Measurements from ENCODE around the gene CNEP1R1.

The CNEP1R1 gene

GRCh38 chr16:49986351-49987124 lies 38.5 kb upstream of the CNEP1R1 start:
- H3K9ac ChIP-seq = no peak overlapping the region
- H3K36me3 ChIP-seq (ENCODE audit: insufficient read depth) = no peaks in the 10 kb centered on the region
- no peak overlapping the region for H3K4me2 ChIP-seq
- H3K27me3 ChIP-seq (ENCODE audit: insufficient read depth, low read depth) = no peaks in the 10 kb centered on the region
- no peak overlapping the region for H3K4me3 ChIP-seq (IDR thresholded peaks at IDR 0.05; ENCODE audit: insufficient read depth, low read depth, low read length)
- no peak overlapping the region for H2AFZ ChIP-seq (ENCODE audit: low read depth)
- H3K4me1 ChIP-seq (ENCODE audit: low read depth, poor library complexity, severe bottlenecking) = peaks cover 57% of the 10 kb centered on the region
- no peaks in the 10 kb centered on the region for H3K79me2 ChIP-seq (ENCODE audit: insufficient read depth, low read depth)
- H3K27ac ChIP-seq = no peak overlapping the region
- TF ChIP-seq, protein P1, sequence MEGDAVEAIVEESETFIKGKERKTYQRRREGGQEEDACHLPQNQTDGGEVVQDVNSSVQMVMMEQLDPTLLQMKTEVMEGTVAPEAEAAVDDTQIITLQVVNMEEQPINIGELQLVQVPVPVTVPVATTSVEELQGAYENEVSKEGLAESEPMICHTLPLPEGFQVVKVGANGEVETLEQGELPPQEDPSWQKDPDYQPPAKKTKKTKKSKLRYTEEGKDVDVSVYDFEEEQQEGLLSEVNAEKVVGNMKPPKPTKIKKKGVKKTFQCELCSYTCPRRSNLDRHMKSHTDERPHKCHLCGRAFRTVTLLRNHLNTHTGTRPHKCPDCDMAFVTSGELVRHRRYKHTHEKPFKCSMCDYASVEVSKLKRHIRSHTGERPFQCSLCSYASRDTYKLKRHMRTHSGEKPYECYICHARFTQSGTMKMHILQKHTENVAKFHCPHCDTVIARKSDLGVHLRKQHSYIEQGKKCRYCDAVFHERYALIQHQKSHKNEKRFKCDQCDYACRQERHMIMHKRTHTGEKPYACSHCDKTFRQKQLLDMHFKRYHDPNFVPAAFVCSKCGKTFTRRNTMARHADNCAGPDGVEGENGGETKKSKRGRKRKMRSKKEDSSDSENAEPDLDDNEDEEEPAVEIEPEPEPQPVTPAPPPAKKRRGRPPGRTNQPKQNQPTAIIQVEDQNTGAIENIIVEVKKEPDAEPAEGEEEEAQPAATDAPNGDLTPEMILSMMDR (conservative IDR thresholded peaks at IDR 0.05; ENCODE audit: low read depth, low read length) = no peak
- H4K20me1 ChIP-seq (ENCODE audit: insufficient read depth) = no peaks in the 10 kb centered on the region

DNA sequence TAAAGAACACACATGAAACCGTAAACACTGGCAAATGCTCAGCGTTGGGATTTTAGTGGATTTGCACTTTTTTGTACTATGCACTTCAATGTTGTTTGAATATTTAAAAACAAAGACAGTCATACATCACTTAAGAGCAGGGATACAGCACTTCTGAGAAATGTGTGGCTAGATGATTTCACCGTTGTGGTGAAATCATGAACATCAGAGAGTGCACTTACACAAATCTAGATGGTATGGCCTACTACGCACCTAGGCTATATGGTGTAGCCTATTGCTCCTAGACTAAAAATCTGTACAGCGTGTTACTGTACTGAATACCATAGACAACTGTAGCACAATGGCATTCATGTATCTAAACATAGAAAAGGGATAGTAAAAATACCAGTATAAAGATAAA lies 37.6 kb upstream of the CNEP1R1 start:
- H4K20me1 ChIP-seq (ENCODE audit: insufficient read depth) = no peaks in the 10 kb centered on the region
- H3K4me2 ChIP-seq = no peak overlapping the region
- peaks cover 64% of the 10 kb centered on the region for H3K4me1 ChIP-seq (ENCODE audit: low read depth, poor library complexity, severe bottlenecking)
- H3K27ac ChIP-seq = no peak overlapping the region
- TF ChIP-seq, protein P1 (conservative IDR thresholded peaks at IDR 0.05; ENCODE audit: low read depth, low read length) = no peak
- H3K36me3 ChIP-seq (ENCODE audit: insufficient read depth) = no peaks in the 10 kb centered on the region
- no peak overlapping the region for H2AFZ ChIP-seq (ENCODE audit: low read depth)
- no peaks in the 10 kb centered on the region for H3K27me3 ChIP-seq (ENCODE audit: insufficient read depth, low read depth)
- no peak overlapping the region for H3K9ac ChIP-seq
- H3K4me3 ChIP-seq (IDR thresholded peaks at IDR 0.05; ENCODE audit: insufficient read depth, low read depth, low read length) = no peak overlapping the region
- no peaks in the 10 kb centered on the region for H3K79me2 ChIP-seq (ENCODE audit: insufficient read depth, low read depth)

GRCh38 chr16:49992825-49993224 lies 32.2 kb upstream of the CNEP1R1 start:
- Histone ChIP-seq H3K27me3 (ENCODE audit: insufficient read depth, low read depth) (no peaks in the 10 kb centered on the region), H3K4me3 (IDR thresholded peaks at IDR 0.05; ENCODE audit: insufficient read depth, low read depth, low read length) (no peak overlapping the region), H2AFZ (ENCODE audit: low read depth) (no peak overlapping the region), H3K27ac (no peak overlapping the region; the same call in 1 of the 2 replicates), H4K20me1 (ENCODE audit: insufficient read depth) (no peaks in the 10 kb centered on the region), H3K4me1 (ENCODE audit: low read depth, poor library complexity, severe bottlenecking) (peaks cover 69% of the 10 kb centered on the region), H3K4me2 (peak overlapping the region; percentile 71; the same call in 1 of the 2 replicates), H3K36me3 (ENCODE audit: insufficient read depth) (no peaks in the 10 kb centered on the region), H3K9ac (no peak overlapping the region), H3K79me2 (ENCODE audit: insufficient read depth, low read depth) (no peaks in the 10 kb centered on the region)
- TF ChIP-seq, protein P1 (conservative IDR thresholded peaks at IDR 0.05; ENCODE audit: low read depth, low read length) = no peak

GRCh38 chr16:49993579-49993978 lies 31.4 kb upstream of the CNEP1R1 start:
- Histone ChIP-seq H3K4me2 (peak overlapping the region; percentile 71), H3K9ac (no peak overlapping the region), H3K79me2 (ENCODE audit: insufficient read depth, low read depth) (no peaks in the 10 kb centered on the region), H3K36me3 (ENCODE audit: insufficient read depth) (no peaks in the 10 kb centered on the region), H4K20me1 (ENCODE audit: insufficient read depth) (no peaks in the 10 kb centered on the region), H3K27ac (peak overlapping the region; percentile 20; the same call in 1 of the 2 replicates), H3K27me3 (ENCODE audit: insufficient read depth, low read depth) (no peaks in the 10 kb centered on the region), H3K4me3 (IDR thresholded peaks at IDR 0.05; ENCODE audit: insufficient read depth, low read depth, low read length) (no peak overlapping the region), H3K4me1 (ENCODE audit: low read depth, poor library complexity, severe bottlenecking) (peaks cover 61% of the 10 kb centered on the region), H2AFZ (ENCODE audit: low read depth) (peak overlapping the region; percentile 31)
- TF ChIP-seq, protein P1 (conservative IDR thresholded peaks at IDR 0.05; ENCODE audit: low read depth, low read length) = no peak

All from KMS-11 (cell line).